ENCODE measurements around the gene RPL6. TPM values are rescaled to one million over a fixed set of nuclear protein-coding genes. Genes with fewer than 3 reads are reported as not detected.

The RPL6 gene
- total RNA-seq, 1 experiment from 2014 or later, result 969 TPM

- H3K27ac ChIP-seq (ENCODE audit: low read length), result peak within 1 kb of the TSS; percentile 93
- peaks cover 7% of the 10 kb centered on the region for H3K4me1 ChIP-seq (ENCODE audit: control insufficient read depth, insufficient read depth, low read length)
- peak within 1 kb of the TSS; percentile 78 to 83 for H3K4me3 ChIP-seq (ENCODE audit: low read depth in 2 of 2, low read length in 2 of 2)
- TF ChIP-seq POLR2AphosphoS5 (IDR thresholded peaks at IDR 0.05; ENCODE audit: low read depth, low read length) (peak; percentile 84), SIN3A (IDR thresholded peaks at IDR 0.05; ENCODE audit: borderline replicate concordance, insufficient read depth, low read depth, low read length) (peak; percentile 37; the same call in 1 of the 2 replicates), TCF7L2 (IDR thresholded peaks at IDR 0.05; ENCODE audit: low read depth, low read length) (no peak)
- POLR2A ChIA-PET, result no interaction called here
- intact Hi-C loops (cut with micrococcal nuclease; ENCODE audit: unreplicated experiment), result no loop called here
- DNase-seq (ENCODE audit: low read depth, low spot score) (no peak), ATAC-seq (peak; percentile 98)
- CTCF ChIA-PET, result no interaction called here
- in situ Hi-C loops (cut with HindIII; ENCODE audit: low pct_unique_long_range_greater_than_20kb, low sequenced_read_pairs), result no loop called here
- no peaks in the 10 kb centered on the region for H3K27me3 ChIP-seq (ENCODE audit: control insufficient read depth, insufficient read depth, low read length)
- H3K36me3 ChIP-seq (ENCODE audit: control insufficient read depth, insufficient read depth, low read length), result no peaks in the 10 kb centered on the region; the same call in 1 of the 2 replicates
- no TSS peak for BruUV-seq (replicated peaks)
- H3K9me3 ChIP-seq (ENCODE audit: control insufficient read depth, insufficient read depth, low read depth, low read length), result no peaks in the 10 kb centered on the region
Measured at GRCh38 chr12:112381883-112382796, 27.3 kb downstream of the RPL6 start, which contains the start of gene HECTD4. Gene HECTD4, minus strand, starts transcription at chr12:112382431. Its CDS starts 303 bp downstream, at chr12:112382128.

GRCh38 chr12:112381406-112381882 lies 28.0 kb downstream of the RPL6 start:
- Histone ChIP-seq H3K36me3 (ENCODE audit: control insufficient read depth, insufficient read depth, low read length) (no peaks in the 10 kb centered on the region; the same call in 1 of the 2 replicates), H3K27me3 (ENCODE audit: control insufficient read depth, insufficient read depth, low read length) (no peaks in the 10 kb centered on the region), H3K9me3 (ENCODE audit: control insufficient read depth, insufficient read depth, low read depth, low read length) (no peaks in the 10 kb centered on the region), H3K4me3 (ENCODE audit: low read depth in 2 of 2, low read length in 2 of 2) (peak overlapping the region; percentile 78 to 83), H3K27ac (ENCODE audit: low read length) (peak overlapping the region; percentile 81), H3K4me1 (ENCODE audit: control insufficient read depth, insufficient read depth, low read length) (peaks cover 7% of the 10 kb centered on the region)
- CTCF ChIA-PET, result no interaction called here
- no peak for DNase-seq (ENCODE audit: low read depth, low spot score)
- intact Hi-C loops (cut with micrococcal nuclease; ENCODE audit: unreplicated experiment) (no loop called here), in situ Hi-C loops (cut with HindIII; ENCODE audit: low pct_unique_long_range_greater_than_20kb, low sequenced_read_pairs) (no loop called here)
- POLR2A ChIA-PET, result no interaction called here
- TF ChIP-seq SIN3A (IDR thresholded peaks at IDR 0.05; ENCODE audit: borderline replicate concordance, insufficient read depth, low read depth, low read length), result 0 out of 2 replicates have a peak, but pooled peaks have one; percentile 26
- TF ChIP-seq POLR2AphosphoS5 (IDR thresholded peaks at IDR 0.05; ENCODE audit: low read depth, low read length), result no peak
- TF ChIP-seq CTCF (IDR thresholded peaks at IDR 0.05), result no peak
- no peak for TF ChIP-seq TCF7L2 (IDR thresholded peaks at IDR 0.05; ENCODE audit: low read depth, low read length)
- TF ChIP-seq REST (IDR thresholded peaks at IDR 0.05; ENCODE audit: insufficient read depth in 1 of 2, low read depth in 2 of 2, low read length in 1 of 2), result no peak
- no TSS peak for BruUV-seq (replicated peaks)
- ATAC-seq, result peak; percentile 48

Data from Panc1 (cell line).